ENCODE data around the gene USP14.

GRCh38 chr18:253121-253520 is 94.8 kb downstream of the USP14 start:
- TF ChIP-seq CTCF (IDR thresholded peaks at IDR 0.05; ENCODE audit: low read length) = no peak
- TF ChIP-seq EZH2phosphoT487 (IDR thresholded peaks at IDR 0.05; ENCODE audit: low read length) = no peak
